Endometrial microvascular endothelial cells (primary cell): ENCODE results near the gene LUZP2. TPM values are rescaled to one million over a fixed set of nuclear protein-coding genes. Genes with fewer than 3 reads are reported as not detected.

ENCODE experiments used
- in situ Hi-C: cut with HindIII; loops from 2 replicates; pipeline ENCODE4 v1.10.0; 2017; ENCODE audit warnings: low sequenced_read_pairs, low pct_unique_long_range_greater_than_20kb; ENCODE audit errors: inconsistent ontology term
- total RNA-seq: library from RNA; depleted of rRNA; stranded (reverse); fragments of >200 nt; gene quantifications from one replicate; pipeline ENCODE4 v1.2.3, GENCODE V29; 2015; ENCODE audit errors: inconsistent ontology term

The LUZP2 gene
- total RNA-seq, 1 donor from 2014 or later, result not detected

- in situ Hi-C loops, result no loop called here
Observed at GRCh38 chr11:24622262-24622661, 125.4 kb downstream of the LUZP2 start.

GRCh38 chr11:24623121-24623520, 126.3 kb downstream of the LUZP2 start:
- in situ Hi-C loops, result no loop called here

GRCh38 chr11:24624432-24624831, 127.6 kb downstream of the LUZP2 start:
- in situ Hi-C loops, result no loop called here

- in situ Hi-C loops, result no loop called here
Observed at GRCh38 chr11:24625975-24626374, 129.1 kb downstream of the LUZP2 start.

GRCh38 chr11:24628224-24628776, 131.4 kb downstream of the LUZP2 start:
- in situ Hi-C loops, result no loop called here

GRCh38 chr11:24634606-24635160, 137.8 kb downstream of the LUZP2 start:
- in situ Hi-C loops, result no loop called here

GRCh38 chr11:24635588-24636290, 138.9 kb downstream of the LUZP2 start:
- in situ Hi-C loops, result no loop called here

GRCh38 chr11:24636291-24636629, 139.4 kb downstream of the LUZP2 start:
- in situ Hi-C loops, result no loop called here

GRCh38 chr11:24637520-24637919, 140.7 kb downstream of the LUZP2 start:
- in situ Hi-C loops, result no loop called here

- in situ Hi-C loops, result no loop called here
Observed at GRCh38 chr11:24642648-24643047, 145.8 kb downstream of the LUZP2 start.

GRCh38 chr11:24645563-24645962, 148.7 kb downstream of the LUZP2 start:
- in situ Hi-C loops, result no loop called here

GRCh38 chr11:24651873-24652272, 155.0 kb downstream of the LUZP2 start:
- in situ Hi-C loops, result no loop called here

- in situ Hi-C loops, result no loop called here
Observed at GRCh38 chr11:24653901-24654300, 157.0 kb downstream of the LUZP2 start.

- in situ Hi-C loops, result no loop called here
Observed at GRCh38 chr11:24661331-24661730, 164.5 kb downstream of the LUZP2 start.

- in situ Hi-C loops, result no loop called here
Observed at GRCh38 chr11:24664399-24664798, 167.5 kb downstream of the LUZP2 start.

- in situ Hi-C loops, result no loop called here
Observed at GRCh38 chr11:24667353-24667968, 170.6 kb downstream of the LUZP2 start.

- in situ Hi-C loops, result no loop called here
Observed at GRCh38 chr11:24678703-24679348, 182.0 kb downstream of the LUZP2 start.

- in situ Hi-C loops, result no loop called here
Observed at GRCh38 chr11:24679821-24680351, 183.0 kb downstream of the LUZP2 start.

- in situ Hi-C loops, result no loop called here
Observed at GRCh38 chr11:24683583-24683982, 186.7 kb downstream of the LUZP2 start.
